Neural progenitor cell (in vitro differentiated cells): ENCODE measurements around the gene FAM90A1.
"Not testable (repeated sequence)": the region's sequence is repeated elsewhere in the genome, so short reads cannot be mapped to it uniquely, and the experiment has no call there.

Experiments
- EZH2 ChIP-seq: fragments of 200-600 bp; sonication (generic); IDR thresholded peaks from 2 replicates; pipeline ENCODE4 v1.6.1; 2017; ENCODE audit warnings: antibody characterized with exemption, mild to moderate bottlenecking, moderate library complexity
- EZH2phosphoT487 ChIP-seq: fragments of 200-600 bp; sonication (generic); IDR thresholded peaks from 2 replicates; pipeline ENCODE4 v1.6.1; 2017; ENCODE audit warnings: antibody characterized with exemption
- TF ChIP-seq, protein P1 (sequence below): fragments of 200-600 bp; sonication (generic); IDR thresholded peaks from 2 replicates; pipeline ENCODE4 v1.5.1; 2017; ENCODE audit warnings: antibody characterized with exemption, mild to moderate bottlenecking

- TF ChIP-seq, protein P1, sequence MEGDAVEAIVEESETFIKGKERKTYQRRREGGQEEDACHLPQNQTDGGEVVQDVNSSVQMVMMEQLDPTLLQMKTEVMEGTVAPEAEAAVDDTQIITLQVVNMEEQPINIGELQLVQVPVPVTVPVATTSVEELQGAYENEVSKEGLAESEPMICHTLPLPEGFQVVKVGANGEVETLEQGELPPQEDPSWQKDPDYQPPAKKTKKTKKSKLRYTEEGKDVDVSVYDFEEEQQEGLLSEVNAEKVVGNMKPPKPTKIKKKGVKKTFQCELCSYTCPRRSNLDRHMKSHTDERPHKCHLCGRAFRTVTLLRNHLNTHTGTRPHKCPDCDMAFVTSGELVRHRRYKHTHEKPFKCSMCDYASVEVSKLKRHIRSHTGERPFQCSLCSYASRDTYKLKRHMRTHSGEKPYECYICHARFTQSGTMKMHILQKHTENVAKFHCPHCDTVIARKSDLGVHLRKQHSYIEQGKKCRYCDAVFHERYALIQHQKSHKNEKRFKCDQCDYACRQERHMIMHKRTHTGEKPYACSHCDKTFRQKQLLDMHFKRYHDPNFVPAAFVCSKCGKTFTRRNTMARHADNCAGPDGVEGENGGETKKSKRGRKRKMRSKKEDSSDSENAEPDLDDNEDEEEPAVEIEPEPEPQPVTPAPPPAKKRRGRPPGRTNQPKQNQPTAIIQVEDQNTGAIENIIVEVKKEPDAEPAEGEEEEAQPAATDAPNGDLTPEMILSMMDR, result not testable (repeated sequence)
- not testable (repeated sequence) for TF ChIP-seq EZH2, EZH2phosphoT487
Observed at GRCh38 chr12:8264236-8264635, 36.8 kb upstream of the FAM90A1 start.
